ENCODE results near the gene DHX32.
"Not testable (repeated sequence)": the region's sequence is repeated elsewhere in the genome, so short reads cannot be mapped to it uniquely, and the experiment has no call there.

The DHX32 gene, protein sequence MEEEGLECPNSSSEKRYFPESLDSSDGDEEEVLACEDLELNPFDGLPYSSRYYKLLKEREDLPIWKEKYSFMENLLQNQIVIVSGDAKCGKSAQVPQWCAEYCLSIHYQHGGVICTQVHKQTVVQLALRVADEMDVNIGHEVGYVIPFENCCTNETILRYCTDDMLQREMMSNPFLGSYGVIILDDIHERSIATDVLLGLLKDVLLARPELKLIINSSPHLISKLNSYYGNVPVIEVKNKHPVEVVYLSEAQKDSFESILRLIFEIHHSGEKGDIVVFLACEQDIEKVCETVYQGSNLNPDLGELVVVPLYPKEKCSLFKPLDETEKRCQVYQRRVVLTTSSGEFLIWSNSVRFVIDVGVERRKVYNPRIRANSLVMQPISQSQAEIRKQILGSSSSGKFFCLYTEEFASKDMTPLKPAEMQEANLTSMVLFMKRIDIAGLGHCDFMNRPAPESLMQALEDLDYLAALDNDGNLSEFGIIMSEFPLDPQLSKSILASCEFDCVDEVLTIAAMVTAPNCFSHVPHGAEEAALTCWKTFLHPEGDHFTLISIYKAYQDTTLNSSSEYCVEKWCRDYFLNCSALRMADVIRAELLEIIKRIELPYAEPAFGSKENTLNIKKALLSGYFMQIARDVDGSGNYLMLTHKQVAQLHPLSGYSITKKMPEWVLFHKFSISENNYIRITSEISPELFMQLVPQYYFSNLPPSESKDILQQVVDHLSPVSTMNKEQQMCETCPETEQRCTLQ

DNA sequence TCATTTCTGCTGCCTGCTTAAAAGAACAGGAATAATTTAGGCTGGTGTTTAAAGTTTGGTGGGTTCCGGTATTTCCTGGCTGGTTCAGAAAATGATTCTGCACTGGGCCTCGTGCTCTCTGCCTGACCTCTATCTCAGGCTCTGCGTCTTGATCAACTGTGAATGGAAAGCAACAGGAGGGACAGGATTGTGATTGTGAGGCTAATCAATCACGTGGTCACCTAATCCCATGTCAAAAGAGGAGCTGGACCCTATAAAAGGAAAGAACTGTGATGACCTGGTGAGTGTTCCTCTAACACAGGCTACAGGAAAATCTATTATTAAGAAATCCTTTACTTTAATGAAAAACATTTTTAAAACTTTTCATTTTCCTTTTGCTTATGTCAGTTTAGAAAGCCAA is at the start of gene DHX32:
Gene DHX32 (minus strand): TSS at position 101 of the 400 bp plus-strand sequence. CDS start 468 bp downstream, outside the sequence.
- TF ChIP-seq, protein P1, sequence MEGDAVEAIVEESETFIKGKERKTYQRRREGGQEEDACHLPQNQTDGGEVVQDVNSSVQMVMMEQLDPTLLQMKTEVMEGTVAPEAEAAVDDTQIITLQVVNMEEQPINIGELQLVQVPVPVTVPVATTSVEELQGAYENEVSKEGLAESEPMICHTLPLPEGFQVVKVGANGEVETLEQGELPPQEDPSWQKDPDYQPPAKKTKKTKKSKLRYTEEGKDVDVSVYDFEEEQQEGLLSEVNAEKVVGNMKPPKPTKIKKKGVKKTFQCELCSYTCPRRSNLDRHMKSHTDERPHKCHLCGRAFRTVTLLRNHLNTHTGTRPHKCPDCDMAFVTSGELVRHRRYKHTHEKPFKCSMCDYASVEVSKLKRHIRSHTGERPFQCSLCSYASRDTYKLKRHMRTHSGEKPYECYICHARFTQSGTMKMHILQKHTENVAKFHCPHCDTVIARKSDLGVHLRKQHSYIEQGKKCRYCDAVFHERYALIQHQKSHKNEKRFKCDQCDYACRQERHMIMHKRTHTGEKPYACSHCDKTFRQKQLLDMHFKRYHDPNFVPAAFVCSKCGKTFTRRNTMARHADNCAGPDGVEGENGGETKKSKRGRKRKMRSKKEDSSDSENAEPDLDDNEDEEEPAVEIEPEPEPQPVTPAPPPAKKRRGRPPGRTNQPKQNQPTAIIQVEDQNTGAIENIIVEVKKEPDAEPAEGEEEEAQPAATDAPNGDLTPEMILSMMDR (IDR thresholded peaks at IDR 0.05; ENCODE audit: insufficient read depth, low read depth, low read length, missing control alignments), result no peak
- no peak within 1 kb of the TSS for H3K4me3 ChIP-seq (ENCODE audit: low read depth, low read length)
- DNase-seq (ENCODE audit: low read depth), result no peak

DNA sequence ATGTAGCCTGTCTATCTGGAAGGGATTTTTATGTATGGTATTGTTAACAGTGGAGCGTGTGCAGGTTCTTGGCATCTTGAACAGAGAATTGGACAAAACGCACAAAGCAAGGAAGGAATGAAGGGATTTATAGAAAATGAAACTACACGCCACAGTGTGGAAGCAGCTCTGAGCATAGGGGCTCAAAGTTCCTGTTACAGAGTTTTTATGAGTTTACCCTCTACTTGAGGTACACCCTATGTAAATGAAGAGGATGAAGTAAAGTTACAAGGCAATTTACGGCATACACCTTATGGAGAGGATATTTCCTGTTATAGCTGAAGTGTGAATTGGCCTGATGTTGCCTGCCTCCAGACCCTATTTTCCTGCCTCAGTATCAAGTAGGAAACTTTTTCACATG is 48.5 kb upstream of the DHX32 start:
- TF ChIP-seq, protein P1 (IDR thresholded peaks at IDR 0.05; ENCODE audit: insufficient read depth, low read depth, low read length, missing control alignments), result no peak
- no peak for DNase-seq (ENCODE audit: low read depth)
- no peak overlapping the region for H3K4me3 ChIP-seq (ENCODE audit: low read depth, low read length)

DNA sequence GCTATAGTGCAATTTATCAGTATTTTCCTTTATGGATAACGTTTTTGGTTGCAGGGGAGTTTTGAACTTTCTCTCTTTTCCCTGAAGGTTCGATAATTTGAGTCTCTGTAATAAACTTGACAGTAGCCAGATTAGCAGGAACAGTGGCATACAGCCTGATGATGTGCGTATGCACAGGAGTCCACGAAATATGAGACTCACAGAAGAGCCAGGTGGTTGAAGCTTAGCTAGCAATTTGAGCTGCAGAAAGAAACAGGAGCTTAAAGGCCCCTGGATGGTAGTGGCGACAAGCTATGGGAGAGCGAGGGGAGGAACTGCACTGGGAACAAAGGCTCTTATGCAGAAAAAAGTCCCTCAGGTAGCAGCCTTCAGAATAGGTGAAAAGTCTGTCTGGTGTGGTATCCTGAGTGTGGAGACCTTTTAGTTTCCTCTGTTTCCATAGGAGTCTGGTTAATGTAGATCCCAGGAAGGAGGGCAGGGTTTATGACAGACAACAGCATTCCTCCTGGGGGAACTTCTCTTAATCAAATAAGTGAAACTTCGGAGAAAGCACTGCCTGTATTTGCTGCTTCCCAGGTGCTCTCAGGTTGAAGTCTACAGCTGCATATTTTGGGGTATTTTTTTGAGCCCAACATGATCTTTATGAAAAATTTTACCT is 48.0 kb upstream of the DHX32 start:
- H3K4me3 ChIP-seq (ENCODE audit: low read depth, low read length), result no peak overlapping the region
- TF ChIP-seq, protein P1 (IDR thresholded peaks at IDR 0.05; ENCODE audit: insufficient read depth, low read depth, low read length, missing control alignments), result no peak
- DNase-seq (ENCODE audit: low read depth), result no peak

DNA sequence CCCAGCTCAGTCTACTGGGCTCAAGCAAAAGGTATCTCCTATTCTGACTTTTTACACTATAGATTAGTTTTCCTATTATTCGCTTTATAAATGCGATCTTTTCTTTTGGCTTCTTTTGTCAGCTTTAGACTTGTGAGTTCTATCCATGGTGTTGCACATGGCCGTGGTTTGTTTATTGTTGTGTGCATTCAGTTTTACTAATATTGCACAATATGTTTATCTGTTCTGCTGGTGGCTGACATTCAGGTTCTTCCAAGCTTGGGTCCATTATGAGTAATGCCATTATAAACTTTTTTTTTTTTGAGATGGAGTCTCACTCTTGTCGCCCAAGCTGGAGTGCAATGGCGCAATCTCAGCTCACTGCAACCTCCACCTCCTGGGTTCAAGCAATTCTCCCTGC is 46.2 kb upstream of the DHX32 start:
- H3K4me3 ChIP-seq (ENCODE audit: low read depth, low read length); DNase-seq (ENCODE audit: low read depth): not testable (repeated sequence)

DNA sequence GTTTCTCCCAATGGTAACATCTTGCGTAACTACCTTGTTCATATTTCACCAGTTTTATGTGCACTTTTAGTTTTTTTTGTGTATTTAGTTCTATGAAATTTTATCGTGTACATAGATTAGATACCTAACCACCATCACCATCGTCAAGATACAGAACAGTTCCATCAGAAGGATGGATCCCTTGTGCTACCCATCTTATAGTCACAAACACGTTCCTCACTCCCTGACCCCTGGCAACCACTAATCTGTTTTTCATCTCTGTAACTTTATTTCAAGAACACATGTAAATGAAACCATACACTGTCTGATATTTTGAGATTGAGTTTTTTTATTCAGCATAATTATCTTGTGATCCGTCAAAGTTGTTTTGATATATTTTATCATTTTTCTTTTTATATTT is 45.2 kb upstream of the DHX32 start:
- DNase-seq (ENCODE audit: low read depth), result no peak
- TF ChIP-seq, protein P1 (IDR thresholded peaks at IDR 0.05; ENCODE audit: insufficient read depth, low read depth, low read length, missing control alignments), result no peak
- H3K4me3 ChIP-seq (ENCODE audit: low read depth, low read length), result no peak overlapping the region

DNA sequence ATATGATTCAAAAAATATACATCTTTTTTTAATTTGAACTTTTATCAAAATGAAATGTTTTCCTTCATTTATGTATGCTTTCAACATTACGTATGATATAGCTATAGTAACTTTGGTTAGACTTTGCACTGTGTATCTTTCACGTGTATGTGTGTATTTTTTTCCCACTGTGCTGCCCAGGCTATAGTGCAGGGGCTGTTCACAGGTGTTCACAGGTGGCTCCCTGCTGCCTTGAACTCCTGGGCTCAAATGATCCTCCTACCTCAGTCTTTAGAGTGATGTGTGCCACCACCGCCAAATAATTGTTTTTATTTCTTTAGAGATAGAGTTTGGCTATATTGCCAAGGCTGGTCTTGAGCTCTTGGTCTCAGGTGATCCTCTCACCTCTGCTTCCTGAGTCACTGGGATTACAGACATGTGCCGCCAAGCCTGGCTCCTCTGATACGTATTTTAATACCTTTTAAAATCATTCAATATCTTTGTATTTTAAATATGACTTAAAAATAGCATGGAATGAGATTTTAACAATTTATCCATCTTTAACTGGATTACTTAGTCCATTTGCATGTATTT is 44.3 kb upstream of the DHX32 start:
- DNase-seq (ENCODE audit: low read depth), result no peak
- TF ChIP-seq, protein P1 (IDR thresholded peaks at IDR 0.05; ENCODE audit: insufficient read depth, low read depth, low read length, missing control alignments), result no peak
- H3K4me3 ChIP-seq (ENCODE audit: low read depth, low read length), result no peak overlapping the region

DNA sequence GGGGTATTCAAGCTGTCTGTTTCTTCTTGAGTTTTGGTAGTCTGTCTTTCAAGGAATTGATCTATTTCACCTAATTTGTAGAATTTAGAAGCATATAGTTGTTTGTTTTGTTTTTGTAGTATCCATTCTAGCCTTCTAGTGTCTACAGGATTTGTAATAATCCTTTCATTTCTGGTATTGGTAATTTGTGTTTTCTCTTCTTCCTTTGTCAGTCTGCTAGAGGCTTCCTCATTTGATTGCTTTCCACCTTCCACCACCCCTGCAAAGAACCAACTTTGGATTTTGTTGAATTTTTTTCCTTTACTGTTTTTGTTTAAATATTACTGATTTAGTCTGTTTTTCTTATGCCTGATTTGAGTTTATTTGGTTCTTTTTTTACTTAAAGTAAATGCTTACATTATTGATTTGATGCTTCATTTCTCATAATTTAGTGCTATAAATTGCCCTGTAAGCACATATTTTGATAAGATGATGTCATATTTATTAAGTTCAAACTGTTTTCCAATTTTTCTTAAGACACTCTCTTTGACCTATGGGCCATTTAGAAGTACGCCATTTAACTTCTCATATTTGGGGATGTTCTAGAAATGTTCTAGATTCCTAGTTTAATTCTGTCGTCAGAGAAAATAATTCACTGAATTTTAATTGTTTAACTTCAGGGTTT is 40.7 kb upstream of the DHX32 start:
- not testable (repeated sequence) for H3K4me3 ChIP-seq (ENCODE audit: low read depth, low read length); DNase-seq (ENCODE audit: low read depth)

DNA sequence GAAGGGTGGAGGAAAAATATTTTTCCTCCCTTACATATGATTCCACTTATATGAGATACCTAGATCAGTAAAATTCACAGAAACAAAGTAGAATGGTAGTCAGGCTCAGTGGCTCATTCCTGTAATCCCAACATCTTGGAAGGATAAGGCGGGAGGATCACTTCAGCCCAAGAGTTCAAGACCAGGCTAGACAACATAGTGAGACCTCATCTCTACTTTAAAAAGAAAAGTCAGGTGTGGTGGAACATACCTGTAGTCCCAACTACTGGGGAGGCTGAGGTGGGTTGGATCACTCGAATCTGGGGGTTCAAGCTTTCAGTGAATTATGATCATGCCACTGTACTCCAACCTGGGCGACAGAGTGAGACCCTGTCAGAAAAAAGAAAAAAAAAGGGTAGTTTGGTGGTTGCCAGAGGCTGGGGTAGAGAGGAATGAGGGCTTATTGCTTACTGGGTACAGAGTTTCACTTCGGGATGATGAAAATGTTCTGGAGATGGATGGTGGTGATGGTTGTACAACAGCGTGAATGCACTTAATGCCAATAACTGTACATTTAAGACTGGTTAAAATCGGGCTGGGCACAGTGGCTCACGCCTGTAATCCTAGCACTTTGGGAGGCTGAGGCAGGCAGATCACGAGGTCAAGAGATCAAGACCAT is 36.7 kb upstream of the DHX32 start:
- DNase-seq (ENCODE audit: low read depth), result not testable (repeated sequence)

More for the DNA sequence above, 36.7 kb upstream of the DHX32 start:
- H3K4me3 ChIP-seq (ENCODE audit: low read depth, low read length), result not testable (repeated sequence)

Data from GM12865 (cell line).